Measurements from ENCODE around the gene KIF16B. TPM values are rescaled to one million over a fixed set of nuclear protein-coding genes. Genes with fewer than 3 reads are reported as not detected.
A peak's percentile ranks its signal among the peaks of the same experiment; 100 is the strongest.

Gene KIF16B, protein sequence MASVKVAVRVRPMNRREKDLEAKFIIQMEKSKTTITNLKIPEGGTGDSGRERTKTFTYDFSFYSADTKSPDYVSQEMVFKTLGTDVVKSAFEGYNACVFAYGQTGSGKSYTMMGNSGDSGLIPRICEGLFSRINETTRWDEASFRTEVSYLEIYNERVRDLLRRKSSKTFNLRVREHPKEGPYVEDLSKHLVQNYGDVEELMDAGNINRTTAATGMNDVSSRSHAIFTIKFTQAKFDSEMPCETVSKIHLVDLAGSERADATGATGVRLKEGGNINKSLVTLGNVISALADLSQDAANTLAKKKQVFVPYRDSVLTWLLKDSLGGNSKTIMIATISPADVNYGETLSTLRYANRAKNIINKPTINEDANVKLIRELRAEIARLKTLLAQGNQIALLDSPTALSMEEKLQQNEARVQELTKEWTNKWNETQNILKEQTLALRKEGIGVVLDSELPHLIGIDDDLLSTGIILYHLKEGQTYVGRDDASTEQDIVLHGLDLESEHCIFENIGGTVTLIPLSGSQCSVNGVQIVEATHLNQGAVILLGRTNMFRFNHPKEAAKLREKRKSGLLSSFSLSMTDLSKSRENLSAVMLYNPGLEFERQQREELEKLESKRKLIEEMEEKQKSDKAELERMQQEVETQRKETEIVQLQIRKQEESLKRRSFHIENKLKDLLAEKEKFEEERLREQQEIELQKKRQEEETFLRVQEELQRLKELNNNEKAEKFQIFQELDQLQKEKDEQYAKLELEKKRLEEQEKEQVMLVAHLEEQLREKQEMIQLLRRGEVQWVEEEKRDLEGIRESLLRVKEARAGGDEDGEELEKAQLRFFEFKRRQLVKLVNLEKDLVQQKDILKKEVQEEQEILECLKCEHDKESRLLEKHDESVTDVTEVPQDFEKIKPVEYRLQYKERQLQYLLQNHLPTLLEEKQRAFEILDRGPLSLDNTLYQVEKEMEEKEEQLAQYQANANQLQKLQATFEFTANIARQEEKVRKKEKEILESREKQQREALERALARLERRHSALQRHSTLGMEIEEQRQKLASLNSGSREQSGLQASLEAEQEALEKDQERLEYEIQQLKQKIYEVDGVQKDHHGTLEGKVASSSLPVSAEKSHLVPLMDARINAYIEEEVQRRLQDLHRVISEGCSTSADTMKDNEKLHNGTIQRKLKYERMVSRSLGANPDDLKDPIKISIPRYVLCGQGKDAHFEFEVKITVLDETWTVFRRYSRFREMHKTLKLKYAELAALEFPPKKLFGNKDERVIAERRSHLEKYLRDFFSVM (N-terminal part only)
- total RNA-seq = 1 to 10 TPM; 7.7 to 7.9 TPM

DNA sequence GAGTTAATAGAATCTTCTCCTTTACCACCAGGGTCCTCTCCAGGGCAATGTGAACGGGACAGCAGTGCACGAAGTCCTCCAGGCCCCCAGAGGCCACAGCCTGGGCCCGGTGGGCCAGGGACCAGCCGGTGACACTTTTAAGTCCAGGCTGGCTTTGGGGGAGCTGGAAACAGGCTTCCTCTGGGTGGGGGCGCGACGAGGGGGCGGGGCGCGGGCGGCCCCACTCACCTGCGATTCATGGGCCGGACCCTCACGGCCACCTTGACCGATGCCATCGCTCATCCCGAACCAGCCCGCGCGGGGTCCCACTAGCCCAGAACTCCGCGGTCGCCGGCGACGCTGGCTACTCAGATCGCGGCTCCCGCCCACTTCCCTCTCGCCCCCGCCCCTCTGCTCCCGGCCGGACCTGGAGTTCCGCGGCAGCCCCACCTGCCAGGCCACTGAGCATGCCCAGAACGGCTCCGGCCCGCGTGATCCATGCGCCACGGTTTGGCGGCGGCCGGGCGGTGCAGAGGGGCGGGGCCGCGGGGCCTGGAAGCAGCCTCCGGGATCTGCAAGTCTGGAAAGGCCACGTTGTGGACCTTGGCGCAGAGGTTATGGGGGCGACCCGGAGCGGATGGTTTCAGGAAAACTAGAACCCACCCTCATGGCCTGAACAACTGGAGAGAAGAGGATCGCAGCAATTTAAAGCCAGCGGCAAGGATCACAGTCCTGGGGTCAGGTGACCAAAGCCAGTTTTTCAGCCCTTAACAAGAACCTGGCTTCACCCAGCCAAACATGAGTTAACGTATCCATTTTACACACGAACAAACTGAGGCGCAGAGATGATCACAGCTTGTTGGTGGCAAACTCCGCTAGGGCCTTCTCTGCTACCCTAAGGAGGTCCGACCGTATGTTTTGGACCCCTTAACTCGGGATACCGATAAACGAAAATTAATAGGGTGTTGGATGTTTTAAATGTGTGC lies at the start of gene KIF16B:
TSS of gene KIF16B (minus strand) at position 448 of the 965 bp plus-strand sequence. CDS start at position 275, 173 bp downstream.
- no peaks in the 10 kb centered on the region for H3K36me3 Mint-ChIP-seq
- no peaks in the 10 kb centered on the region for H3K27me3 Mint-ChIP-seq
- peak; percentile 92 for DNase-seq
- ChIA-PET POLR2A (interaction anchor here (2.2 kb wide), 1 partner anchor 157 kb away, joined by 6 read pairs; the partner anchor contains the start of gene SNRPB2), CTCF (no interaction called here)
- intact Hi-C loops (cut with micrococcal nuclease) = loop anchor here (10.0 kb wide), 2 partner anchors 1392 to 1892 kb away; partner anchors contain the start of genes DZANK1, MGME1, POLR3F and SNX5
- H3K4me3 Mint-ChIP-seq = peak within 1 kb of the TSS; percentile 87
- peaks cover 45% of the 10 kb centered on the region for H3K4me1 Mint-ChIP-seq (ENCODE audit: low read depth)
- H3K9me3 Mint-ChIP-seq = no peaks in the 10 kb centered on the region
- H3K27ac Mint-ChIP-seq = peak within 1 kb of the TSS; percentile 75

DNA sequence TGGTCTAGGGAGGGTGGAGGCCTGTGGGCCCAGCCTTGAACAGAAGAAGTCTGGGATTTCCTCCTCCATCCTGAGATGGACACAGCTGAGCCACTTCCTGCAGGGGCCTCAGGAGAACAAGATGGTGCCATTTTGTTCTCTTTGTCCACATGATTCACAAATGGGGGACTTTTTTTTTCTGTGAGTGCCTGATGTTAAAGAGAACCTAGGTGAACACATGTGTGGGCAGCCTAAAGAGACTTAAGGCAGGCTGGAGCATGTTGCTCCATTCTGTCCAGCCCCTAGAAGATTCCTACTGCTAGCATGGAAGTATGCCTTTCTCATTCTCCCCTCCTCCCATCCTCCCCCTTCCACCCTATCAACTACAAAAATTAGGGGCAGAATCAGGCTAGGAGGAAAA lies 49.3 kb upstream of the KIF16B start:
- H3K9me3 Mint-ChIP-seq = peaks cover 5% of the 10 kb centered on the region
- POLR2A ChIA-PET = no interaction called here

DNA sequence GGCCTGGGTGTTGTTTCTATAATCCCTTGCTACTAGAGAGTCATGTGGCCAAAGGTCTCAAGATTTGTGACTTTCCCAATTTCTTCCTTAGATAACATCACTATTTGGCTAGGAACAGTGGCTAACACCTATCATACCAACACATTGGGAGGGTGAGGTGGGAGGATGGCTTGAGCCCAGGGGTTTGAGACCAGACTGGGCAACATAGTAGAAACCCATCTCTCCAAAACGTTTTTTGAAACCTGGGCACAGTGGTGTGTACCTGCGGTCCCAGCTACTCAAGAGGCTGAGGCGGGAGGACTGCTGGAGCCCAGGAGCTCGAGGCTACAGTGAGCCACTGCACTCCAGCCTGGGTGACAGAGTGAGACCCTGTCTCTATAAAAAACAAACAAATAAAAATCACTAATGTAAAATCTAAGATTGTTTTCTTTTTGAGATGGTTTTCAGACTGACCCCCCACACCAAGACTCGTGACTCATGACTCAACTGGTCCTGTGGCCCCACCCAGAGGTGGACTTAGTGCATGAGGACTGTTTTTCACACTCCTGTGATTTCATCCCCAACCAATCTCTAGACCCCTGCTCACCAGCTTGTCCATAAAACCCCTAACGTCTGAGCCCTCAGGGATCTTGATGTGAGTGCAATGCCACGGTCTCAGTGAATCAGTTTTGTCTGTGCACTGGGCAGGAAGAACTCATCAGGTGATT lies 48.3 kb upstream of the KIF16B start:
- H3K4me3 Mint-ChIP-seq = no peak overlapping the region
- no peaks in the 10 kb centered on the region for H3K4me1 Mint-ChIP-seq (ENCODE audit: low read depth)
- H3K27ac Mint-ChIP-seq = no peak overlapping the region
- H3K27me3 Mint-ChIP-seq = no peaks in the 10 kb centered on the region
- DNase-seq = no peak
- ChIA-PET CTCF (no interaction called here), POLR2A (no interaction called here)
- peaks cover 8% of the 10 kb centered on the region for H3K9me3 Mint-ChIP-seq
- intact Hi-C loops (cut with micrococcal nuclease) = no loop called here
- peaks cover 2% of the 10 kb centered on the region for H3K36me3 Mint-ChIP-seq

More for the DNA sequence above, 49.3 kb upstream of the KIF16B start:
- no peak overlapping the region for H3K4me3 Mint-ChIP-seq
- no peaks in the 10 kb centered on the region for H3K27me3 Mint-ChIP-seq
- no peak for DNase-seq
- no peak overlapping the region for H3K27ac Mint-ChIP-seq
- CTCF ChIA-PET = no interaction called here
- intact Hi-C loops (cut with micrococcal nuclease) = no loop called here
- no peaks in the 10 kb centered on the region for H3K36me3 Mint-ChIP-seq
- no peaks in the 10 kb centered on the region for H3K4me1 Mint-ChIP-seq (ENCODE audit: low read depth)

DNA sequence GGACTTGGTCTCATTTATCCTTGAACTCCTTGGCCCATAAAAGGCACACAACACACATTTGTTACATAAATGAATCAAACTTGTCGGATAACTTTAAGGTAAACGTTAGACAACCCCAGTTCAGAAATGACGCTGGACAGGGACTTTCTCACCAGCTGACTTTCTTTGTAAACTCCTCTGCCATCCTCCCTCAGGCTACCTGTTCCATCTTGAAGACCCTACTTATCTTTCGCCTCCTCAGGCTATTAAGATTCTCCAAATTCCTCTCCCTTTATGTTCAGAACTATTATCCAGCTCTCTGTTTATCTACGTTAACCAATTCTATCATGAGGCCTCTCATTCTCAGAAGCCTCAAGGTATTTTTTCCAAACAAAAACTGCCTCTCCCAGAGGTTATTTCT lies 47.7 kb upstream of the KIF16B start:
- ChIA-PET POLR2A (no interaction called here), CTCF (no interaction called here)
- Mint-ChIP-seq H3K27me3 (no peaks in the 10 kb centered on the region), H3K36me3 (peaks cover 2% of the 10 kb centered on the region), H3K4me1 (ENCODE audit: low read depth) (no peaks in the 10 kb centered on the region), H3K4me3 (no peak overlapping the region), H3K27ac (no peak overlapping the region), H3K9me3 (peaks cover 9% of the 10 kb centered on the region)
- intact Hi-C loops (cut with micrococcal nuclease) = no loop called here
- DNase-seq = no peak

DNA sequence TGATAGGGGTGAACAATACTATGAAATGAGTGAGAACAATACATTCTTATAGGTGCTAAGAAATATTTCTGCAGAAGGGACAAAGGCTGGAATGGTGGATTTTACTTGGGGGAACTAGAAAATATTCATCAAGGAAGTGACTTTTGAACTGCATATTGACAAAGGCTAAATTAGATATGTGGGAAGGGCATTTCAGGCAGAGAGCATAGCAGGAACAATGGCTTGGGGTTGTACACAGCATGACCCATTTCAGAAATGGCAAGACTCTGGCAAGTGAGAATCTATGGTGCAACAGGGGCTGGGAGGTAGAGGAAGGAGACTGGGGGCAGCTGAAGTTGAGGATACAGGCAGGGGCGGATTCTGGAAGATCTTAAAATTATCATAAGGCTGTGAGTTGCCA lies 46.7 kb upstream of the KIF16B start:
- CTCF ChIA-PET = no interaction called here

DNA sequence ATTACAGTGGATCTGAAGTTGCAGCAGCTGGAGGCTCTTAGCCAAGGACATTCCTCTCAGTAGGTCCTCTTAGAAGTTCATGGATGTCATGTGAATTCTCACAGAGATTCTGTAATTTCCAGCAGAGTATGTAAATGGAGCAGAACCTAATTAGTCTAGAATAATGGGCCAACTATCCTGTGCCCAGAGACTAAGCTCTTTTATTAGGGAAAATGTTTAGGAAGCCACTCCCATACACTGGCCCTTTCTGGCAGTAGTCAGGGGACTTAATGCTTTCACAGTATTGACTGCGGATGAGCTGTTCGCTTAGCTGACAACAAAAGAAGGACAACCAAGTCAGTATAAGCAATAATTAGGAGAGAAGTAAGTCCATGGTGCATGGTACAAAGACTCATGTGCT lies 43.8 kb upstream of the KIF16B start:
- H3K4me3 Mint-ChIP-seq = no peak overlapping the region
- CTCF ChIA-PET = no interaction called here
- H3K36me3 Mint-ChIP-seq = peaks cover 2% of the 10 kb centered on the region
- peaks cover 1% of the 10 kb centered on the region for H3K27me3 Mint-ChIP-seq
- H3K27ac Mint-ChIP-seq = no peak overlapping the region
- POLR2A ChIA-PET = interaction anchor here (0.6 kb wide), 1 partner anchor 144 kb away, joined by 3 read pairs; no protein-coding TSS in a partner anchor
- intact Hi-C loops (cut with micrococcal nuclease) = no loop called here
- no peaks in the 10 kb centered on the region for H3K4me1 Mint-ChIP-seq (ENCODE audit: low read depth)
- no peak for DNase-seq
- H3K9me3 Mint-ChIP-seq = peaks cover 9% of the 10 kb centered on the region

More for the DNA sequence above, 46.7 kb upstream of the KIF16B start:
- Mint-ChIP-seq H3K4me3 (no peak overlapping the region), H3K9me3 (peaks cover 9% of the 10 kb centered on the region), H3K27me3 (no peaks in the 10 kb centered on the region), H3K4me1 (ENCODE audit: low read depth) (no peaks in the 10 kb centered on the region), H3K36me3 (peaks cover 2% of the 10 kb centered on the region), H3K27ac (no peak overlapping the region)
- no peak for DNase-seq
- POLR2A ChIA-PET = no interaction called here
- intact Hi-C loops (cut with micrococcal nuclease) = no loop called here

DNA sequence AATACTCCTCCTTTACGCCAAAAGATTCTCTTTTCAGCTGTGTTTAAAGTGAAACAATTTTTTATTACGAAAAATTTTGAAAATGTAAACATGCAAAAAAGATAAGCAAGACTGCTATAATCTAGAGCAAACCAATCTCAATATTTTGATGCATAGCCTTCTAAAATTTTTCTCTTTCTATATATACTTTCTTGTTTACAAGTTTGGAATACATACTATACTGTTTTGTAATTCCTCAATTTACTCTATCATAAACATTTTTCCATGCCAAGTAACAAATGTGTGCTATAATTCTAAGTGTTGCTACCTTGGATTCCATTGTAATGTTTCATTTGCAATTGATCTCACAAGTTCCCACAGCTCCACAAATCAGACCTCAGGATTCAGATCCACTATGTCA lies 43.1 kb upstream of the KIF16B start:
- CTCF ChIA-PET = no interaction called here

DNA sequence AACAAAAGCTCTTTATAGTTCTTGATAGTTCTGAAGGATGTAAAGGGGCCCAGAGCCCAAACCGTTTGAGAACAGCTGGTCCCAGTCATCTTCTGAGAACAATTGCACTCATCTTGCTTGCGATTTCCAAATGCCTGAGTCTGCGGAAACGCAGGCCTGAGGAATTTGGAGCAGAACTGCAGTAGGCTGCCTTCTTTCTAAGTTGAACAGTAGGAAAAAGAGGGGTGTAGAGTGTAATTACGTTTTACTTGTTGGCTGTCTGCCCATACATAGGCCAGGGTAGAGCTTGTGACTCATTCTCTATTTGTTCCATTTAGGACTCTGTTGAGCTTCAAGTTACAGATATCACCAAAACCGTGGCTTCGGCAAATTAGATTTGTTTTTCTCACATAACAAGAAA lies 42.0 kb upstream of the KIF16B start:
- Mint-ChIP-seq H3K27me3 (peaks cover 5% of the 10 kb centered on the region), H3K36me3 (peaks cover 2% of the 10 kb centered on the region), H3K4me3 (no peak overlapping the region), H3K27ac (no peak overlapping the region), H3K4me1 (ENCODE audit: low read depth) (no peaks in the 10 kb centered on the region), H3K9me3 (peaks cover 9% of the 10 kb centered on the region)
- CTCF ChIA-PET = no interaction called here
- intact Hi-C loops (cut with micrococcal nuclease) = no loop called here
- no peak for DNase-seq
- POLR2A ChIA-PET = no interaction called here

More for the DNA sequence above, 43.1 kb upstream of the KIF16B start:
- Mint-ChIP-seq H3K9me3 (peaks cover 9% of the 10 kb centered on the region), H3K27ac (no peak overlapping the region), H3K4me1 (ENCODE audit: low read depth) (no peaks in the 10 kb centered on the region), H3K27me3 (peaks cover 4% of the 10 kb centered on the region), H3K4me3 (no peak overlapping the region), H3K36me3 (peaks cover 2% of the 10 kb centered on the region)
- DNase-seq = no peak
- POLR2A ChIA-PET = no interaction called here
- intact Hi-C loops (cut with micrococcal nuclease) = no loop called here

DNA sequence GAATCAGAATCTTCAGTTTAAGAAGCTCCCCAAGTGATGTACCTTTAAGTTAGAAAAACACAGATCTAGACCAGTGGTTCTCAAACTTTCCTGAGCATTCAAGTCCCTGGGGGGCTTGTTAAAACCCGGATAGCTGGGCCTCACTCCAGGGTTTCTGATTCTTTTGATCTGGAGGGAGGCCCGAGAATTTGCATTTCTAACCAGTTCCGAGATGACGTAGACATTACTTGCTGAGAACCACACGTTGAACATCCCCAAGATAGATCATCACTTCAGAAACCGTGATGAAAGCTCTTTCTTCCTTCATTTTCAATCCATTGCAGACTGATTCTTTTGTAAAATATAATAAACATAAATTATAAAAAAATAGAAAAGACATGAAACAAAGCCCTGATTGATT lies 40.7 kb upstream of the KIF16B start:
- DNase-seq = no peak
- ChIA-PET POLR2A (no interaction called here), CTCF (no interaction called here)
- Mint-ChIP-seq H3K36me3 (peaks cover 2% of the 10 kb centered on the region), H3K9me3 (peaks cover 9% of the 10 kb centered on the region), H3K4me1 (ENCODE audit: low read depth) (no peaks in the 10 kb centered on the region), H3K4me3 (no peak overlapping the region), H3K27me3 (peaks cover 11% of the 10 kb centered on the region), H3K27ac (no peak overlapping the region)
- intact Hi-C loops (cut with micrococcal nuclease) = no loop called here

DNA sequence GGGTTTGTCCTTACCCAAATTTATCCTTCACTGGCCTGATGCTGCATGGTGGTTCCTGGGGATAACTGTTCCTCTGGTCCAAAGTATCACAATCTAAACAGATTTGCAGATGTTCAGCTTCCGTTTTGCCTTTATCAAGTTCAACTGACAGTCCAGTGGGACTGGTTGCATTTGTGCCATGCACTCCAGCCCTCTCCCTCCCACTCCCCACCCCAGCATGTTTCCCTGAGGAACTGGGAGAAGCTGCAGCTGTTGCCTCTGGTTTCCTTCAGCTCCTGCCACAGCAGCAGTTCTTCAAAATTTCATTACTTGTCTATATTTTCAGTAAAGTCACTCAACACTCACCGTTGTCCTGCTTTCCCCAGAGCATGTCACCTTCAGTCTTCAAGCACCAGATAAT lies 39.5 kb upstream of the KIF16B start:
- Mint-ChIP-seq H3K4me3 (no peak overlapping the region), H3K27me3 (peaks cover 11% of the 10 kb centered on the region), H3K27ac (no peak overlapping the region), H3K36me3 (peaks cover 2% of the 10 kb centered on the region), H3K4me1 (ENCODE audit: low read depth) (no peaks in the 10 kb centered on the region), H3K9me3 (peaks cover 6% of the 10 kb centered on the region)
- no peak for DNase-seq
- ChIA-PET POLR2A (no interaction called here), CTCF (no interaction called here)
- intact Hi-C loops (cut with micrococcal nuclease) = no loop called here

DNA sequence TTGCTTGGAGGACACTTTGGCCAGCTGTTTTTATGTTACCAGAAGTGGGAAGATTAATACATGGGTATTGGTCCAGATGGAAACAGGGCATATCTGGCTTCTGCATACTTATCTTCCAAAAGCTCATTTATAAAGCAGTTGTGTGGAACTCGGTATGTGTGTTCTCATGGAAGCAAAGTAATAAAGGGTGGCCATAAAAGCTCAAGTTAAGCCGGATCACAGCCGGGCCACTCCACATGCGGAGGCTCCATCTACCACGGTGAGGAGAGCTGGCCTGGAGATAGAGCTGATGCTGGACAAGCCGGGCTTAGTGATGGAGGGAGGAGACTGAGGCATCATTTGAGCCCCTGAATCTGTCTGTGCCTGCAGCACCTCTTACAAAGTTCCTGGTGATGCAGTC lies 38.6 kb upstream of the KIF16B start:
- POLR2A ChIA-PET = no interaction called here
- Mint-ChIP-seq H3K4me1 (ENCODE audit: low read depth) (no peaks in the 10 kb centered on the region), H3K27ac (no peak overlapping the region), H3K4me3 (no peak overlapping the region), H3K36me3 (peaks cover under 1% of the 10 kb centered on the region), H3K27me3 (peaks cover 11% of the 10 kb centered on the region), H3K9me3 (peaks cover 3% of the 10 kb centered on the region)
- DNase-seq = no peak
- CTCF ChIA-PET = no interaction called here
- intact Hi-C loops (cut with micrococcal nuclease) = no loop called here

Data from activated CD4-positive, alpha-beta memory T cell treated with anti-CD3 and anti-CD28 coated beads for 36 hours (primary cell).